ES-I3 (cell line): ENCODE data around the gene TMEM117.

ENCODE experiments used
- H3K36me3 ChIP-seq: 2 replicates; pipeline ENCODE4 v1.6.1; 2013; ENCODE audit warnings: mild to moderate bottlenecking, low read length, control low read depth, moderate library complexity; ENCODE audit not compliant: insufficient read depth
- H3K4me1 ChIP-seq: 2 replicates; pipeline ENCODE4 v1.6.1; 2013; ENCODE audit warnings: mild to moderate bottlenecking, control low read depth, low read length; ENCODE audit not compliant: insufficient read depth
- H3K9ac ChIP-seq: 2 replicates; pipeline ENCODE4 v1.6.1; 2013; ENCODE audit warnings: low read depth, mild to moderate bottlenecking, low read length, moderate library complexity
- H3K9me3 ChIP-seq: 2 replicates; pipeline ENCODE4 v1.6.1; 2013; ENCODE audit warnings: mild to moderate bottlenecking, low read length, moderate library complexity; ENCODE audit not compliant: control insufficient read depth, insufficient read depth

Gene TMEM117

DNA sequence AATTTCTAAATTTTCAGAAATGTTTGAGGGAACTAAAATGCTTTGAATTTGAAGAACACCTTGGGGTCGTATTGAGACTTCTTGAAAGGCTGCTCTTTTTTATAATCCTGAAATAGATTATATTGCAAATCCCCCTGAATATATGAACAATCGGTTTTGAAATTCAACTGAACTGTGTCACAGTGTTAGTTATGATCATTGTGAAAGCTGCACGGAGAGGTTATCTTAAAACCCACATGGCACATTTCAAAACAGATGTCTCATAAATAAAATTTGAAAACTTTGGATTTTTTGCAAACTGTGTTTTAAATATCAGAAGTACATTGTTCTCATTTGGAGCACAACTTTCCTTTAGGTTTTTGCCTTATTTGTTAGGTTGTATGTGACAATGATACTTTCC lies 218.4 kb downstream of the TMEM117 start:
- Histone ChIP-seq H3K9ac (no peak overlapping the region), H3K9me3 (no peaks in the 10 kb centered on the region), H3K36me3 (no peaks in the 10 kb centered on the region), H3K4me1 (no peaks in the 10 kb centered on the region)

DNA sequence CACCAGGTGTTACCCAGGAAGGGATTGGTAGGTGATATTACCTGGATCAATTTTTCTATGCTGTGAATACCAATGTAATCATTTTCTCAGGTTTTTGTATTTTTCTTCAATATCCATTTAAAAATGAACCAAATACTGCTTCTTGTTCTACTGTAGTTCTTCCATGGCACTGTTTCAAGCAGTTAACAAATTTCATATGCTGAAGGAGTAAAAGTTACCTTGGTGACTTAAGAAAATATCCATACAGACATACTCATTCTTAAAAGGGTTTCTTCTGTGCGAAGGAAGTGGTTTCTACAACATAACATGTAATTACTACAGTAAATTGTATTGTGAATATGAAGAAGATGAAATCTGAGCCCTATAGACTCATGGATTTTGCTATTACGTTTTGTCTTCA lies 222.5 kb downstream of the TMEM117 start:
- no peaks in the 10 kb centered on the region for H3K4me1 ChIP-seq
- no peak overlapping the region for H3K9ac ChIP-seq
- H3K9me3 ChIP-seq: no peaks in the 10 kb centered on the region
- H3K36me3 ChIP-seq: no peaks in the 10 kb centered on the region

DNA sequence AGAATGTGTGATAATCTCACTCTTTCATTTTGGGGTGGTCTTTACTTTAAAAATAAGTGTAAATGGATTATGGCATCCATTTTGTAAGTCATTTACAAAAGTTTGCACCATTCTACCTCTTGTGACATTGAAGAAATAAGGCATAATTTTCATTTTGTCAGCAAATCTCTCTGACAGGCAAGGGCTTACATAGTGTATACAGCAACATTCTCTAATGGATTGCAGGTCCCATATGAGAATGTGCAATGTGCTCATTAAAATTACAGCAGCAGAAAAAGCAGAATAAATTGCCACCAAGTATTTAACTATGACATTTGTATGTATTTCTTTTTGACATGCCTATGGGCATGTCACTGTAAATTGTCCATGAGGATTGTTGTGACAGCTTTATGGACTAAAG lies 223.6 kb downstream of the TMEM117 start:
- no peak overlapping the region for H3K9ac ChIP-seq
- no peaks in the 10 kb centered on the region for H3K4me1 ChIP-seq
- H3K36me3 ChIP-seq: no peaks in the 10 kb centered on the region

DNA sequence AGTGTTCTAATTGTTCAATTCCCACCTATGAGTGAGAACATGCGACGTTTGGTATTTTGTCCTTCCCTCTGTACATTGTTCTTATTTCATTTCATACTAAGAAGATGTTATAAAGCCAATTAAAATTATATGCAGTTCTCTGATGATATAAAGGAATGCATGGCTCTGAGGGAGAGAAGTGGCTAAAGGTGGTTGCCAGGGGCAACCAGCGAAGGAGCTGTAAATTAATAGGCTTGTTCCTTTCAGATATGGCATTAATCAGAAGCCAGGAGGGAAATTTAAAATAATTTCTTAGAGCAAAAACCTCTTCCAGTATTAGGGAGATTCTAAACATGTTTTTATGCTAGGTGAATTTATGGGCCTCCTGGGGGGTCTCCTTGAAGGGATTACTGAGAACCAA lies 227.8 kb downstream of the TMEM117 start:
- Histone ChIP-seq H3K9ac (no peak overlapping the region), H3K36me3 (no peaks in the 10 kb centered on the region), H3K4me1 (no peaks in the 10 kb centered on the region), H3K9me3 (no peaks in the 10 kb centered on the region)

More for the DNA sequence above, 223.6 kb downstream of the TMEM117 start:
- no peaks in the 10 kb centered on the region for H3K9me3 ChIP-seq

DNA sequence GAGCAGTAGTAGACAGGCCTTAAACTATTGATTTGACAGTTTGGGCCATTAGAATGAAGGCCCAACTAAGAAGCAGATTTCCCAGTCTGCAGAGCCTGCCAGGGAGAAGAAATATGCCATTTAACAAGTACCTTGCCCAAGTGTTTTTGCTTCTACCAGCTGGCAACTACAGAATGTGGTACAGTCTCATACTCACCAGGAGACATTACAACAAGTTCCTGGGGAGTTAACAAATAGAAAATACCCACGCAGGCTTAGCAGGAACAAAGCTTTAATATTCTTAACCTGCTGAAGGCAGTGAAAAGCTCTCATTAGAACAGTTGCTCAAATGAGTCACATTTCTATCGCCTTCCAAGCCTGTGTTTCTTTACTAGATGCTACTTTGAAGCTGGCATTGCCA lies 241.0 kb downstream of the TMEM117 start:
- H3K36me3 ChIP-seq: no peaks in the 10 kb centered on the region
- no peak overlapping the region for H3K9ac ChIP-seq
- no peaks in the 10 kb centered on the region for H3K4me1 ChIP-seq
- no peaks in the 10 kb centered on the region for H3K9me3 ChIP-seq

DNA sequence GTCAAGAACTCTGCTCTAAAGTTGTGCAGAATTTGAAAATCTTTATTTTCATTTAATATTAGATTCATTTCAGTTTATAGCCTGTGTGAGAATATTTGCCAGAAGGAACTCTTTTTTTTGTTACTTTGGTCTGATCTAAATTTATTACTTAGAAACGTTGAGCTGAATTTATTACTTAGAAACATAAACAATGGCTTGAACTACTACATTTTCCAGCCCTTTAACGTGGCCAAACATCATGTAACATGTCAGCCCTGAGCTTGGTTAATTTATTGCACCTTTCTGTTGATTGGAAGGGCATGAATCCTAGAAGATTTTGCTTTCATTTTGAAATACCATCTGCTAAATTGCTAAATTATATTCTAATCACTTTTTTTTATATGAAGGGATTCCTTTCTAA lies 241.4 kb downstream of the TMEM117 start:
- no peak overlapping the region for H3K9ac ChIP-seq
- no peaks in the 10 kb centered on the region for H3K4me1 ChIP-seq
- H3K36me3 ChIP-seq: no peaks in the 10 kb centered on the region
- H3K9me3 ChIP-seq: no peaks in the 10 kb centered on the region

DNA sequence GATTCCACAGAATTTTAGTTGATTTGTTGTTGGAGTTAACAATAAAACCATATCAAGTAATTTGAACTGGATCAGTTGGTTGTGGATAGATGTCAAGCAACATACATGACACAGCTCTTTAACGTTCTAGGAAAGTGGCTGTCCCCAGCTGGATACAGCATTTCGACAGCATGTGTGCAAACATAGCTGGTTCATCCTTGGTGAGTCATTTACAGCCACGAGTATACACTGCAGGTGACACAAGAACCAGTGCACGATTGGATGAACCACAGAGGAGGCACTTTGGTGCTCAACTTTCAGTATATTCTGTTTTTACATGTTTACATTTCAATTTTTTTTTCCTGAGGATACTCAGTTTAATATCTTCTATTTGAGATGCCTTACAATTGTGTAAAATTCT lies 242.4 kb downstream of the TMEM117 start:
- H3K4me1 ChIP-seq: no peaks in the 10 kb centered on the region
- H3K36me3 ChIP-seq: no peaks in the 10 kb centered on the region
- no peak overlapping the region for H3K9ac ChIP-seq
- H3K9me3 ChIP-seq: no peaks in the 10 kb centered on the region

DNA sequence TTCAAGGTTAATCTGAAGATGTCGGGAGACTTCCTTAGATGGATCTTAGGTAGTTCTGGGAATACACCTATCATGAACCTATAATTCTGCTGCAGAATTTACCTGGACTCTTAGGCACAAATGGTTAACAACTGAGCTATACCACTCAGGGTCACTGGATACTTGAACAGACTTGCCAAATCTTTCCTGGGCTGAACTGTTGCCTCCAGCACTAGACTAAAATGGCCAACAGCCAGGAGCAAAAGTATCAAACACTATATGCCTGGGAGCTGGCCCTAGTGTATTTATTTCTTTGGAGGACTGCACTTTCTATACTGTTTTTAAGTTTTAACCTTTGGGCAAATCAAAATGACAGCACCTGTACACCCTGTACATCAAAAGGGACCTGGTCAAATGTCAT lies 252.8 kb downstream of the TMEM117 start:
- H3K36me3 ChIP-seq: no peaks in the 10 kb centered on the region
- no peak overlapping the region for H3K9ac ChIP-seq
- no peaks in the 10 kb centered on the region for H3K4me1 ChIP-seq
- no peaks in the 10 kb centered on the region for H3K9me3 ChIP-seq

DNA sequence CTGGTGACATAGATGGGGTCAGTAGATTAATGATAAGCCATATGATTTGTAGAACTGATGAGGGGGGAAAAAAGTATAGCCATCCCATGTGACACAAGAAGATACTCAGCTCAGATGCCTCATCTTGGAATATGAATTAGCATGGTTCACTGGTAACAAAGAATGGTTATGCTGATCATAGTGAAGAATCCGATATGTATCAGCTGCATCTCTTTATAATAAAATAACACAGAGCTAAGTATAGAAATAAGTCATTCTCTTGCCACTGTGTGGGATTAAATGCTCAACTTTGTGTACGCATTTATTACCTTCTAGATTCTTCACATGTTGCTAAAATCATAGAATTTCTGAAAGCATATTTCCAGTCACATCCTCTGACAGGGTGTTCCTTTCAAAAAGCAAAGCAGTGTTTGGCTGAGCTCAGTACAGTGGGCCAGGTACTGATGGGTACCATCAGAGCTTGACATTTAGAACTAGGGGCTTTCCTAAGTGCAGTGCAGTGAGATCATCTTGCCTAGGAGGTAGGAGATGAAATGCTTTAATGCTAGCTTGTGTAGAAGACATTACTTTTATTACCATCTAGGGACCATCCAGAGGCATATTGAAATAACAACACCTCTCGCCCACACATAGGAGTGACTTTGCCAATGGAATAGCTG lies 256.2 kb downstream of the TMEM117 start:
- Histone ChIP-seq H3K4me1 (no peaks in the 10 kb centered on the region), H3K9me3 (no peaks in the 10 kb centered on the region), H3K36me3 (no peaks in the 10 kb centered on the region), H3K9ac (no peak overlapping the region)

DNA sequence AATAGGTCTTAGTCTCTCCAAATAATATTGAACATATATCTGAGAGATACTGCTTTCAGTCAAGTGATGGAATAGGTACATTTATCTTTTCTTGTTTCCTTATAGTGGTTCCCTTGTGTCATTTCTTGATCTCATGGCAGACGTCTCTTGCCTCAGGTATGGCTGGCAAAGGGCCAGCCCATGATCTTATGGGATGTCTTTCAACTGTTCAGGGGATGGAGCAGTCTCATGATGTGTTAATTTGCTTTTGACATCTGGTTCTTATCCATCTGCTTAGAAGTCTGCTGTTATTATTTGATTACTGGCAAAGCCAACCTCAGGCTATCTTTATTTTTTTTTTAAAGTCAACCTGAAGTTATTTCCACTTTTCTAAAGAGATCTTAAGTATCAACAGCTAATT lies 262.9 kb downstream of the TMEM117 start:
- Histone ChIP-seq H3K36me3 (no peaks in the 10 kb centered on the region), H3K9me3 (no peaks in the 10 kb centered on the region), H3K4me1 (no peaks in the 10 kb centered on the region), H3K9ac (no peak overlapping the region)

DNA sequence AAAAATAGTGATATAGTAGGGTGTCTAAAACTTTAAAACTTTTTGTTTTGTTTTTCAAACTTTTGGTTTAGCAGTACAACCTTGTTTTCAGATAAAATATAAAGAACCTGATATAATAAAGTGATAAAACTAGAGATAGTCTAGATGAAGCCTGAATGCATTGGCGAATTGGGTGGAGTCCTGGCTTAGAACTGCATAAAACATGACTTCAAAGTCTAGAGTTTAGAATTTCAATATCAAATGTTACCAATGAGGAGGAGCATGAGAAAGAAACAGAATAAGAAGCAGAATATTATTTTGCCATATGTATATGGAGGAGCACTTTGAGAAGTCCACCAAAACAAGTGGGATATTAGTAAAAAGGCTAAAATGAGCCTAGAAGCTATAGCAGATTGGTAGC lies 263.6 kb downstream of the TMEM117 start:
- Histone ChIP-seq H3K9me3 (no peaks in the 10 kb centered on the region), H3K9ac (no peak overlapping the region), H3K4me1 (no peaks in the 10 kb centered on the region), H3K36me3 (no peaks in the 10 kb centered on the region)

DNA sequence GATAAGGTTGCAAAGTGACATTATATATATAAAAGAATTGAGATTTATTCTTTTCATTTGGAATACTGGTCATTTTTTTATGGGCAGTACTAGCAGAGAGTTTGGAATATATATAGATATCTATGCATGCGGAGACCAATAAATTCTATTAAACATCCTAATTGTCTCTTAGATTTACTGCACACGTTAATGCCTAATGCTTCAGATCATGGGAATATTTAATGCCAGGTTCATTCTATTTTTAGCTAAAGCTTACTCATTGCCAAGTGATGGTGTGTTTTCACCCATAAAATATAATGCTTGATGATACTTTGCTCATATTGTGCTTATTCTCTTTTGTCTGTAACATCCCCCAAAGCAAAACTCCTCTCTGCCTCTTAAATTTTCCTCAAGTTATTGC lies 264.4 kb downstream of the TMEM117 start:
- H3K36me3 ChIP-seq: no peaks in the 10 kb centered on the region
- no peaks in the 10 kb centered on the region for H3K4me1 ChIP-seq
- no peaks in the 10 kb centered on the region for H3K9me3 ChIP-seq
- no peak overlapping the region for H3K9ac ChIP-seq

DNA sequence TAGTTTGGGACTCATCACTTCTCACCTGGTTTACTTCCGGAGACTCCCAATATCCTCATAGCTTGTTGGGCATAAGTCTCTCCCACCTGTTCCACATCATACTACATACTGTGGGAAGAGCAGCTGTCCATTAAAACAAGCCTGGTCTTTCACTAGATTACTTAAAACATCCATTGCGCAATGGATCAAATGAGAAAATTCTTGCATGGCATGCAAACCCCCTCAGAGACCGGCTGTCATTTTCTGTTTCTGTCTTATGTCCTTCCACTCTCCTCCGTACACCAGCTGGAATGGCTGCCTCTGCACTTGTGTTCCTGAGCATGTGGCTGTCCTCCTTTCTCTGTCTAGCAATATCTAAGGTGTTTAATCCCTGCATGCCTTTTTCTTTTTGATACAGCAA lies 265.6 kb downstream of the TMEM117 start:
- no peaks in the 10 kb centered on the region for H3K9me3 ChIP-seq
- H3K4me1 ChIP-seq: no peaks in the 10 kb centered on the region
- no peak overlapping the region for H3K9ac ChIP-seq
- no peaks in the 10 kb centered on the region for H3K36me3 ChIP-seq

DNA sequence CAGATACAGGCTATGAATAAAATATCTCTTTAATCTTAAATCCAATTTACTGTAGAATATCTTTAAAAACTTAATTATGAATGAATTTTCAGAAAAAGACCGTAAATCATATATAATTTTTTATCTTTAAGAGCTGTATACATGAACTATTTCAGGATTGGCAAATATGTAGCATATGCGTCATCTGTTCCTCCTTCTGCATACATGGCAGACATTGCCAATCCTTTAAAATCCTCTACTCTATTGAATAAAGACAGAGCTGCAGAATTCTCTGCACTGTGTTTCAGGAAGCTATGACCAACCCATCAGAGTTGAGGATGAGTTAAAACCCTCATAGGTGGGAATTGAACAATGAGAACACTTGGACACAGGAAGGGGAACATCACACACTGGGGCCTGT lies 279.0 kb downstream of the TMEM117 start:
- Histone ChIP-seq H3K9ac (no peak overlapping the region), H3K9me3 (no peaks in the 10 kb centered on the region), H3K4me1 (no peaks in the 10 kb centered on the region), H3K36me3 (no peaks in the 10 kb centered on the region)

DNA sequence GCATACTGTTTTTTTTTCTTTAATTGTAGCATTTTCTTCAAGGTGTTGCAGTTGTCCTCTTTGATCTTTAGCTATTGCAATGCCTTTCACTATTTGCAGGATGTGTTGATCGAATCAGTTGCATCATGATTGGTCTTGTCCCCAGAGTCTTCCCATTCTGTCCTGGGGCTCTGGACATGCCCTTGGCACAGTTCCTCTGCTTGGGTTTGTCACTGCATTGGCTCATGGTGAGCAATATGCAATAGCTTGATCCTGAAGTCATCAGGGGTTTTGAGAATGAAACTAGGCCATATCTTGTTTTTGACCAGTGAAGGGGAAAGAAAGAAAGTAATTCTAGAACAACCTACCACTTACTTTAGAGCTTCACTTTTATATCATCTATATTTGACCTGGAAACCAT lies 281.5 kb downstream of the TMEM117 start:
- H3K36me3 ChIP-seq: no peaks in the 10 kb centered on the region
- H3K9me3 ChIP-seq: no peaks in the 10 kb centered on the region
- no peak overlapping the region for H3K9ac ChIP-seq
- no peaks in the 10 kb centered on the region for H3K4me1 ChIP-seq

DNA sequence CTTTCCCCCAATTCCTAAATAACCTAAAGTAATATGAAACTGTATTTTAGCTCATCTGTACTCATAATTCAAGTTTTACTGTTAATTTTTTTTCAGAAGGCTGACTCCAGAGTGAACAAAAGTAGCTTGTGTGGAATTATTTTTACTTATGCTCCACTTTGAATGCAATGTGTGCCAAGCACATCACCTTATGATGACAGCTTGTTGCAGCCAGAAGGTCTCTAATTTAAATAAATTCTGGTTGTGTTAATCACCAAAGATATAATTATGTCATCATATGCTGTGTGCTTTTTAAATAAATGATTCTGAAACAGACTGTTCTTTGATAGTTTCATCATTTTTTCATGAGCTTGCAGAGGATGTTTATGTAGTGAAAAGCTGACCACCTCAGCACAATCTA lies 283.1 kb downstream of the TMEM117 start:
- Histone ChIP-seq H3K36me3 (no peaks in the 10 kb centered on the region), H3K9ac (no peak overlapping the region), H3K9me3 (no peaks in the 10 kb centered on the region), H3K4me1 (no peaks in the 10 kb centered on the region)
